Measurements from ENCODE around the gene KDM7A.

- TF ChIP-seq POLR2AphosphoS5 (IDR thresholded peaks at IDR 0.05) (no peak), CTCF (IDR thresholded peaks at IDR 0.05 in 8 of 11, conservative IDR thresholded peaks at IDR 0.05 in 3 of 11) (no peak), POLR2A (IDR thresholded peaks at IDR 0.05) (no peak)
These were observed 48.9 kb upstream of the KDM7A start for GRCh38 chr7:140225562-140226249.

All from spleen (tissue), 7 donors.